NCI-H446 (cell line): Measurements from ENCODE around the gene CNNM2.
"Not testable (repeated sequence)": the region's sequence is repeated elsewhere in the genome, so short reads cannot be mapped to it uniquely, and the experiment has no call there.

Source experiments
- DNase-seq, 2 experiments: peaks; one replicate each; lab custom pipeline; 2025; lab: John Stamatoyannopoulos, UW

Gene CNNM2

GRCh38 chr10:103040418-103040817, 122.3 kb downstream of the CNNM2 start:
- DNase-seq: no peak

GRCh38 chr10:103041391-103041790, 123.3 kb downstream of the CNNM2 start:
- no peak for DNase-seq

GRCh38 chr10:103042129-103042528, 124.0 kb downstream of the CNNM2 start:
- no peak for DNase-seq

- DNase-seq: no peak
Measured at GRCh38 chr10:103042908-103043307, 124.8 kb downstream of the CNNM2 start.

- DNase-seq: no peak
Measured at GRCh38 chr10:103044942-103045489, 126.9 kb downstream of the CNNM2 start.

GRCh38 chr10:103045961-103046360, 127.9 kb downstream of the CNNM2 start:
- DNase-seq: no peak

- DNase-seq: no peak
Measured at GRCh38 chr10:103047381-103047780, 129.3 kb downstream of the CNNM2 start.

- no peak for DNase-seq
Measured at GRCh38 chr10:103049237-103049636, 131.1 kb downstream of the CNNM2 start.

GRCh38 chr10:103053659-103054581, 135.8 kb downstream of the CNNM2 start:
- DNase-seq: no peak

GRCh38 chr10:103054621-103055020, 136.5 kb downstream of the CNNM2 start:
- no peak for DNase-seq

- no peak for DNase-seq
Measured at GRCh38 chr10:103055105-103055504, 137.0 kb downstream of the CNNM2 start.

GRCh38 chr10:103058034-103058433, 139.9 kb downstream of the CNNM2 start:
- no peak for DNase-seq

- no peak for DNase-seq
Measured at GRCh38 chr10:103060575-103060974, 142.5 kb downstream of the CNNM2 start.

- DNase-seq: no peak
Measured at GRCh38 chr10:103062854-103063590, 144.9 kb downstream of the CNNM2 start.

GRCh38 chr10:103064956-103065355, 146.9 kb downstream of the CNNM2 start:
- DNase-seq: no peak

- DNase-seq: no peak
Measured at GRCh38 chr10:103066141-103067098, 148.3 kb downstream of the CNNM2 start.

GRCh38 chr10:103067099-103067477, 149.0 kb downstream of the CNNM2 start:
- DNase-seq: not testable (repeated sequence)

- no peak for DNase-seq
Measured at GRCh38 chr10:103067484-103067883, 149.4 kb downstream of the CNNM2 start.

GRCh38 chr10:103067956-103068355, 149.9 kb downstream of the CNNM2 start:
- no peak for DNase-seq

GRCh38 chr10:103069453-103070331, 151.6 kb downstream of the CNNM2 start:
- DNase-seq: peak in 1 of 2 experiments; percentile 13

GRCh38 chr10:103072276-103072675, 154.2 kb downstream of the CNNM2 start:
- DNase-seq: no peak
